OCI-LY1 (cell line): ENCODE data around the gene GPR151.

ENCODE experiments used
- H2AFZ ChIP-seq: fragments of 200-600 bp; sonication (generic), shearing (Covaris generic); 2 replicates; pipeline ENCODE4 v1.6.0; 2014; ENCODE audit warnings: antibody characterized with exemption, mild to moderate bottlenecking, low read length
- H3F3A ChIP-seq: fragments of 200-600 bp; sonication (generic), shearing (Covaris generic); 2 replicates; pipeline ENCODE4 v1.6.0; 2014; ENCODE audit warnings: mild to moderate bottlenecking, antibody characterized with exemption, low read length, moderate library complexity; ENCODE audit not compliant: insufficient read depth
- H3K27ac ChIP-seq: fragments of 200-600 bp; sonication (generic); 2 replicates; pipeline ENCODE4 v1.5.1; 2014; ENCODE audit warnings: low read length, mixed run types, mild to moderate bottlenecking, low read depth; ENCODE audit not compliant: poor library complexity, severe bottlenecking
- H3K27me3 ChIP-seq: fragments of 200-600 bp; sonication (generic); 2 replicates; pipeline ENCODE4 v1.6.0; 2014; ENCODE audit warnings: antibody characterized with exemption, mild to moderate bottlenecking, low read length, moderate library complexity; ENCODE audit not compliant: insufficient read depth
- H3K36me3 ChIP-seq: fragments of 200-600 bp; sonication (generic); 2 replicates; pipeline ENCODE4 v1.6.1; 2014; ENCODE audit warnings: mild to moderate bottlenecking, antibody characterized with exemption, low read length, moderate library complexity, mixed read lengths; ENCODE audit not compliant: insufficient read depth
- H3K4me1 ChIP-seq: fragments of 200-600 bp; sonication (generic); 2 replicates; pipeline ENCODE4 v1.5.1; 2014; ENCODE audit warnings: mild to moderate bottlenecking, low read length, moderate library complexity; ENCODE audit not compliant: insufficient read depth, severe bottlenecking
- H3K4me2 ChIP-seq: fragments of 200-600 bp; sonication (generic), shearing (Covaris generic); 2 replicates; pipeline ENCODE4 v1.6.1; 2014; ENCODE audit warnings: low read length
- H3K4me3 ChIP-seq: fragments of 200-600 bp; sonication (generic); 2 replicates; pipeline ENCODE4 v1.5.1; 2014; ENCODE audit warnings: low read length, low read depth, mild to moderate bottlenecking, mixed read lengths; ENCODE audit not compliant: poor library complexity, severe bottlenecking
- H3K79me2 ChIP-seq: fragments of 200-600 bp; shearing (Covaris generic); 2 replicates; pipeline ENCODE4 v1.6.1; 2016; ENCODE audit warnings: mixed run types, low read length, mixed read lengths; ENCODE audit not compliant: insufficient read depth
- H3K9ac ChIP-seq: fragments of 200-600 bp; sonication (generic), shearing (Covaris generic); 2 replicates; pipeline ENCODE4 v1.6.1; 2014; ENCODE audit warnings: mild to moderate bottlenecking, low read length, mixed read lengths
- H3K9me2 ChIP-seq: fragments of 200-600 bp; sonication (generic), shearing (Covaris generic); 2 replicates; pipeline ENCODE4 v1.6.1; 2014; ENCODE audit warnings: low read depth, mild to moderate bottlenecking, low read length, mixed read lengths
- H3K9me3 ChIP-seq: fragments of 200-600 bp; shearing (Covaris generic); 2 replicates; pipeline ENCODE4 v1.6.1; 2014; ENCODE audit warnings: low read length, mixed read lengths
- H4K20me1 ChIP-seq: fragments of 200-600 bp; sonication (generic), shearing (Covaris generic); 2 replicates; pipeline ENCODE4 v1.6.0; 2016; ENCODE audit warnings: mild to moderate bottlenecking, low read length; ENCODE audit not compliant: insufficient read depth
- CTCF ChIP-seq: fragments of 200-600 bp; sonication (generic), shearing (Covaris generic); IDR thresholded peaks from 2 replicates; pipeline ENCODE4 v1.5.1; 2017; ENCODE audit warnings: mild to moderate bottlenecking, antibody characterized with exemption, low read length, moderate library complexity, mixed read lengths
- EZH2 ChIP-seq: fragments of 200-600 bp; sonication (generic), shearing (Covaris generic); IDR thresholded peaks from 2 replicates; pipeline ENCODE4 v1.8.0; 2017; ENCODE audit warnings: borderline replicate concordance, mixed run types, mild to moderate bottlenecking, antibody characterized with exemption, low read length, moderate library complexity, mixed read lengths

GPR151 gene

GRCh38 chr5:146520731-146521130 is 4.7 kb upstream of the GPR151 start:
- Histone ChIP-seq H3K27ac (no peak overlapping the region), H3K9me2 (no peaks in the 10 kb centered on the region), H2AFZ (no peak overlapping the region), H3K4me2 (no peak overlapping the region), H3K27me3 (no peaks in the 10 kb centered on the region), H4K20me1 (no peaks in the 10 kb centered on the region), H3K79me2 (no peaks in the 10 kb centered on the region), H3K9me3 (no peaks in the 10 kb centered on the region), H3K9ac (no peak overlapping the region), H3K4me3 (no peak overlapping the region), H3K4me1 (no peaks in the 10 kb centered on the region), H3F3A (no peaks in the 10 kb centered on the region), H3K36me3 (no peaks in the 10 kb centered on the region)
- no peak for TF ChIP-seq CTCF
- TF ChIP-seq EZH2, result no peak

GRCh38 chr5:146519554-146519953 is 3.6 kb upstream of the GPR151 start:
- H3K79me2 ChIP-seq, result no peaks in the 10 kb centered on the region
- H3K4me3 ChIP-seq, result no peak overlapping the region
- H3K9ac ChIP-seq, result no peak overlapping the region
- H3K9me2 ChIP-seq, result no peaks in the 10 kb centered on the region
- H3F3A ChIP-seq, result no peaks in the 10 kb centered on the region
- TF ChIP-seq EZH2 (no peak), CTCF (no peak)
- H3K4me1 ChIP-seq, result no peaks in the 10 kb centered on the region
- H3K36me3 ChIP-seq, result no peaks in the 10 kb centered on the region
- H2AFZ ChIP-seq, result no peak overlapping the region
- H4K20me1 ChIP-seq, result no peaks in the 10 kb centered on the region
- no peaks in the 10 kb centered on the region for H3K9me3 ChIP-seq
- H3K27ac ChIP-seq, result no peak overlapping the region
- no peaks in the 10 kb centered on the region for H3K27me3 ChIP-seq
- no peak overlapping the region for H3K4me2 ChIP-seq

GRCh38 chr5:146515473-146516150 is 378 bp downstream of the GPR151 start:
- peaks cover 30% of the 10 kb centered on the region for H3K36me3 ChIP-seq
- no peaks in the 10 kb centered on the region for H3K9me2 ChIP-seq
- H2AFZ ChIP-seq, result no peak overlapping the region
- H3K4me3 ChIP-seq, result no peak overlapping the region
- no peaks in the 10 kb centered on the region for H3K9me3 ChIP-seq
- H4K20me1 ChIP-seq, result no peaks in the 10 kb centered on the region; the same call in 1 of the 2 replicates
- H3K4me1 ChIP-seq, result no peaks in the 10 kb centered on the region
- H3K27me3 ChIP-seq, result no peaks in the 10 kb centered on the region
- no peaks in the 10 kb centered on the region; the same call in 1 of the 2 replicates for H3F3A ChIP-seq
- H3K79me2 ChIP-seq, result no peaks in the 10 kb centered on the region
- H3K9ac ChIP-seq, result no peak overlapping the region
- no peak overlapping the region for H3K4me2 ChIP-seq
- no peak overlapping the region for H3K27ac ChIP-seq
- TF ChIP-seq EZH2 (no peak), CTCF (no peak)
